MM.1S (cell line): Measurements from ENCODE around the gene NSF.
"Not testable (repeated sequence)": the region's sequence is repeated elsewhere in the genome, so short reads cannot be mapped to it uniquely, and the experiment has no call there.

Source experiments
- CTCF ChIP-seq: fragments of 300-600 bp; sonication (generic); IDR thresholded peaks from 2 replicates; pipeline ENCODE4 v1.5.1; 2016; ENCODE audit warnings: antibody characterized with exemption, low read length, mixed read lengths
- EZH2 ChIP-seq: fragments of 300-600 bp; sonication (generic); optimal IDR thresholded peaks from 2 replicates; pipeline ENCODE3; 2017; ENCODE audit warnings: low read depth, mild to moderate bottlenecking, antibody characterized with exemption, low read length, mixed read lengths
- EZH2phosphoT487 ChIP-seq: fragments of 300-600 bp; sonication (generic); IDR thresholded peaks from 2 replicates; pipeline ENCODE4 v1.6.1; 2018; ENCODE audit warnings: antibody characterized with exemption, low read length

- TF ChIP-seq CTCF, EZH2phosphoT487, EZH2: not testable (repeated sequence)
These were observed 30.4 kb upstream of the NSF start for GRCh38 chr17:46560048-46560447.
